ACC112 (cell line): Measurements from ENCODE around the gene PTGES2.
"Not testable (repeated sequence)": the region's sequence is repeated elsewhere in the genome, so short reads cannot be mapped to it uniquely, and the experiment has no call there.

Experiments used
- H2AFZ ChIP-seq: fragments of 200-600 bp; sonication (generic); one replicate; pipeline ENCODE4 v1.6.0; 2017; ENCODE audit warnings: antibody characterized with exemption, low read length; ENCODE audit not compliant: unreplicated experiment
- H3K27ac ChIP-seq: fragments of 200-600 bp; sonication (generic); 2 replicates; pipeline ENCODE4 v1.5.1; 2014; ENCODE audit warnings: low read depth, mild to moderate bottlenecking, antibody characterized with exemption, low read length, moderate library complexity
- H3K27me3 ChIP-seq: fragments of 200-600 bp; sonication (generic); 2 replicates; pipeline ENCODE4 v1.6.1; 2014; ENCODE audit warnings: mild to moderate bottlenecking, antibody characterized with exemption, low read length, moderate library complexity, mixed read lengths; ENCODE audit not compliant: insufficient read depth
- H3K36me3 ChIP-seq: fragments of 200-600 bp; sonication (generic); 2 replicates; pipeline ENCODE4 v1.6.1; 2016; ENCODE audit warnings: mild to moderate bottlenecking, antibody characterized with exemption, low read length, moderate library complexity, mixed read lengths; ENCODE audit not compliant: insufficient read depth
- H3K4me1 ChIP-seq: fragments of 200-600 bp; sonication (generic); one replicate; pipeline ENCODE4 v1.6.1; 2016; ENCODE audit warnings: low read length, mixed read lengths; ENCODE audit not compliant: insufficient read depth, unreplicated experiment, control insufficient read depth
- H3K4me3 ChIP-seq: fragments of 200-600 bp; sonication (generic); 2 replicates; pipeline ENCODE4 v1.5.1; 2014; ENCODE audit warnings: mild to moderate bottlenecking, low read depth, low read length
- H3K79me2 ChIP-seq: fragments of 200-600 bp; sonication (generic); one replicate; pipeline ENCODE4 v1.6.0; 2016; ENCODE audit warnings: low read length; ENCODE audit not compliant: control insufficient read depth, unreplicated experiment, insufficient read depth

Gene PTGES2

GRCh38 chr9:128116104-128117083 is 11.1 kb downstream of the PTGES2 start:
- no peaks in the 10 kb centered on the region for H3K27me3 ChIP-seq
- no peaks in the 10 kb centered on the region for H3K79me2 ChIP-seq
- H2AFZ ChIP-seq, result no peak overlapping the region
- no peak overlapping the region for H3K27ac ChIP-seq
- peaks cover 4% of the 10 kb centered on the region; the same call in 1 of the 2 replicates for H3K36me3 ChIP-seq
- no peaks in the 10 kb centered on the region for H3K4me1 ChIP-seq
- no peak overlapping the region for H3K4me3 ChIP-seq

- H3K27ac ChIP-seq, result no peak overlapping the region
Measured at GRCh38 chr9:128115187-128116103, 12.1 kb downstream of the PTGES2 start.

GRCh38 chr9:128114326-128115186 is 13.0 kb downstream of the PTGES2 start:
- peaks cover 4% of the 10 kb centered on the region; the same call in 1 of the 2 replicates for H3K36me3 ChIP-seq
- no peaks in the 10 kb centered on the region for H3K79me2 ChIP-seq
- no peak overlapping the region for H2AFZ ChIP-seq
- H3K4me1 ChIP-seq, result no peaks in the 10 kb centered on the region
- H3K27me3 ChIP-seq, result no peaks in the 10 kb centered on the region
- no peak overlapping the region for H3K4me3 ChIP-seq
- no peak overlapping the region for H3K27ac ChIP-seq

More at GRCh38 chr9:128115187-128116103, 12.1 kb downstream of the PTGES2 start:
- H3K4me1 ChIP-seq, result no peaks in the 10 kb centered on the region
- peaks cover 4% of the 10 kb centered on the region; the same call in 1 of the 2 replicates for H3K36me3 ChIP-seq
- no peaks in the 10 kb centered on the region for H3K27me3 ChIP-seq
- no peaks in the 10 kb centered on the region for H3K79me2 ChIP-seq
- no peak overlapping the region for H2AFZ ChIP-seq
- no peak overlapping the region for H3K4me3 ChIP-seq

GRCh38 chr9:128113526-128114325 is 13.8 kb downstream of the PTGES2 start:
- Histone ChIP-seq H3K4me3 (no peak overlapping the region), H3K27ac (no peak overlapping the region), H3K27me3 (no peaks in the 10 kb centered on the region), H3K4me1 (no peaks in the 10 kb centered on the region), H3K36me3 (peaks cover 4% of the 10 kb centered on the region; the same call in 1 of the 2 replicates), H2AFZ (no peak overlapping the region), H3K79me2 (no peaks in the 10 kb centered on the region)

- H2AFZ ChIP-seq, H3K4me3 ChIP-seq, H3K27ac ChIP-seq, H3K36me3 ChIP-seq, H3K4me1 ChIP-seq, H3K79me2 ChIP-seq, H3K27me3 ChIP-seq: not testable (repeated sequence)
Measured at GRCh38 chr9:128111726-128112125, 15.8 kb downstream of the PTGES2 start.

- H3K36me3 ChIP-seq, result peaks cover 14% of the 10 kb centered on the region; the same call in 1 of the 2 replicates
- no peaks in the 10 kb centered on the region for H3K79me2 ChIP-seq
- H3K27ac ChIP-seq, result no peak overlapping the region
- no peak overlapping the region for H3K4me3 ChIP-seq
- no peaks in the 10 kb centered on the region for H3K4me1 ChIP-seq
- no peak overlapping the region for H2AFZ ChIP-seq
- no peaks in the 10 kb centered on the region for H3K27me3 ChIP-seq
Measured at GRCh38 chr9:128109050-128109709, 18.3 kb downstream of the PTGES2 start.

GRCh38 chr9:128108269-128109049 is 19.1 kb downstream of the PTGES2 start:
- no peaks in the 10 kb centered on the region for H3K4me1 ChIP-seq
- no peaks in the 10 kb centered on the region for H3K79me2 ChIP-seq
- H2AFZ ChIP-seq, result no peak overlapping the region
- H3K27ac ChIP-seq, result no peak overlapping the region
- no peak overlapping the region for H3K4me3 ChIP-seq
- H3K27me3 ChIP-seq, result no peaks in the 10 kb centered on the region
- H3K36me3 ChIP-seq, result peaks cover 18% of the 10 kb centered on the region; the same call in 1 of the 2 replicates

GRCh38 chr9:128107468-128108268 is 19.9 kb downstream of the PTGES2 start:
- no peak overlapping the region for H3K27ac ChIP-seq
- H3K79me2 ChIP-seq, result no peaks in the 10 kb centered on the region
- no peak overlapping the region for H2AFZ ChIP-seq
- no peaks in the 10 kb centered on the region for H3K4me1 ChIP-seq
- H3K36me3 ChIP-seq, result peaks cover 18% of the 10 kb centered on the region; the same call in 1 of the 2 replicates
- no peaks in the 10 kb centered on the region for H3K27me3 ChIP-seq
- no peak overlapping the region for H3K4me3 ChIP-seq
